MM.1S (cell line): ENCODE measurements around the gene QSOX1.

ENCODE experiments used
- DNase-seq: peaks from one replicate; pipeline ENCODE4 v3.0.0-alpha.2; 2015
- H2AFZ ChIP-seq: fragments of 300-600 bp; sonication (generic); 2 replicates; pipeline ENCODE4 v1.6.0; 2016; ENCODE audit warnings: antibody characterized with exemption, low read length
- H3F3A ChIP-seq: fragments of 300-600 bp; sonication (generic); 2 replicates; pipeline ENCODE4 v1.6.1; 2016; ENCODE audit warnings: mild to moderate bottlenecking, antibody characterized with exemption, low read length, moderate library complexity, mixed read lengths; ENCODE audit not compliant: insufficient read depth
- H3K27ac ChIP-seq: fragments of 300-600 bp; sonication (generic); 2 replicates; pipeline ENCODE4 v1.5.1; 2016; ENCODE audit warnings: mild to moderate bottlenecking, low read length
- H3K27me3 ChIP-seq: fragments of 300-600 bp; sonication (generic); replicated peaks from 2 replicates; pipeline ENCODE4 v1.6.0; 2016; ENCODE audit warnings: low read length; ENCODE audit not compliant: insufficient read depth
- H3K36me3 ChIP-seq: fragments of 300-600 bp; sonication (generic); replicated peaks from 2 replicates; pipeline ENCODE4 v1.6.1; 2016; ENCODE audit warnings: mild to moderate bottlenecking, low read length, mixed read lengths; ENCODE audit not compliant: insufficient read depth
- H3K4me1 ChIP-seq: fragments of 300-600 bp; sonication (generic); 2 replicates; pipeline ENCODE4 v1.6.1; 2016; ENCODE audit warnings: low read length, mixed read lengths
- H3K4me2 ChIP-seq: fragments of 300-600 bp; sonication (generic); 2 replicates; pipeline ENCODE4 v1.6.0; 2016; ENCODE audit warnings: low read depth, low read length
- H3K4me3 ChIP-seq: fragments of 300-600 bp; sonication (generic); 2 replicates; pipeline ENCODE4 v1.5.1; 2016; ENCODE audit warnings: low read length, mixed read lengths
- H3K79me2 ChIP-seq: fragments of 300-600 bp; sonication (generic); 2 replicates; pipeline ENCODE4 v1.6.1; 2016; ENCODE audit warnings: mixed run types, low read length, mixed read lengths
- H3K9ac ChIP-seq: fragments of 300-600 bp; sonication (generic); 2 replicates; pipeline ENCODE4 v1.6.1; 2016; ENCODE audit warnings: low read length, mixed read lengths
- H3K9me2 ChIP-seq: fragments of 300-600 bp; sonication (generic); replicated peaks from 2 replicates; pipeline ENCODE4 v1.6.1; 2016; ENCODE audit warnings: mild to moderate bottlenecking, low read length, mixed read lengths; ENCODE audit not compliant: insufficient read depth
- H3K9me3 ChIP-seq: fragments of 300-600 bp; sonication (generic); replicated peaks from 2 replicates; pipeline ENCODE4 v1.6.1; 2016; ENCODE audit warnings: mild to moderate bottlenecking, low read length, mixed read lengths; ENCODE audit not compliant: insufficient read depth
- H4K20me1 ChIP-seq: fragments of 300-600 bp; sonication (generic); 2 replicates; pipeline ENCODE4 v1.6.1; 2016; ENCODE audit warnings: mild to moderate bottlenecking, low read length, moderate library complexity, mixed read lengths; ENCODE audit not compliant: insufficient read depth
- EZH2 ChIP-seq: fragments of 300-600 bp; sonication (generic); optimal IDR thresholded peaks from 2 replicates; pipeline ENCODE3; 2017; ENCODE audit warnings: low read depth, mild to moderate bottlenecking, antibody characterized with exemption, low read length, mixed read lengths
- EZH2phosphoT487 ChIP-seq: fragments of 300-600 bp; sonication (generic); IDR thresholded peaks from 2 replicates; pipeline ENCODE4 v1.6.1; 2018; ENCODE audit warnings: antibody characterized with exemption, low read length
- TF ChIP-seq, protein P1 (sequence below): fragments of 300-600 bp; sonication (generic); IDR thresholded peaks from 2 replicates; pipeline ENCODE4 v1.5.1; 2016; ENCODE audit warnings: antibody characterized with exemption, low read length, mixed read lengths

Gene QSOX1

DNA sequence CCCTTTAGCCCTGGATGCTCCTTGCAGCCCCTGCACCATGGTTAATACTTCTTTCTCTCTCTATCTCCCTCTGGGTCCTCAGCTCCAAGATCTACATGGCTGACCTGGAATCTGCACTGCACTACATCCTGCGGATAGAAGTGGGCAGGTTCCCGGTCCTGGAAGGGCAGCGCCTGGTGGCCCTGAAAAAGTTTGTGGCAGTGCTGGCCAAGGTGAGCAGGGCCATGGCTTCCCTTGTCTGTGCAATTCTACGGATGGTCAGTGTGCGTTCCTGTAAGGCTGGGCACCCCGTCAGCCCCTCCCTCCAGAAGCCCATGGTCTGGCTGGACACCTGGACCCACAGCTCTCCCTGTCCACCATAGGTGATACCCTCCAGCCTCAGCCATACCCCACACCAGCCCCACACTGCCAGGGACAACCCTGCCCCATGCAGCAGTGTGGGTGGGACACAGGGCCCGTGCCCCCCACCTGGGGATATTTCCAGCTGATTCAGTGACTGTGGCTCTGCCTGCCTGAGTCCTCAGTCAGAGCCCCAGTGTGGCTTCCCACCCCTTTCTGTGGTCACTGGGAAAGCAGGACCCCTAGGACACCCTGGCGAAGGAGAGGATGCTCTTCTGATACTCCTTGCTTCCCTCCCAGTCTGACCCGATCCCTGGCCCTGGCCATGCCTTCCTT, 31.4 kb downstream of the QSOX1 start:
- no peaks in the 10 kb centered on the region for H3K36me3 ChIP-seq
- H3K27me3 ChIP-seq, result no peaks in the 10 kb centered on the region
- no peaks in the 10 kb centered on the region for H3K79me2 ChIP-seq
- no peak overlapping the region for H3K4me2 ChIP-seq
- no peak overlapping the region for H3K27ac ChIP-seq
- no peaks in the 10 kb centered on the region for H3F3A ChIP-seq
- no peaks in the 10 kb centered on the region for H3K9me3 ChIP-seq
- H3K4me1 ChIP-seq, result no peaks in the 10 kb centered on the region
- no peak overlapping the region for H3K4me3 ChIP-seq
- H4K20me1 ChIP-seq, result no peaks in the 10 kb centered on the region
- H3K9ac ChIP-seq, result no peak overlapping the region
- TF ChIP-seq, protein P1, sequence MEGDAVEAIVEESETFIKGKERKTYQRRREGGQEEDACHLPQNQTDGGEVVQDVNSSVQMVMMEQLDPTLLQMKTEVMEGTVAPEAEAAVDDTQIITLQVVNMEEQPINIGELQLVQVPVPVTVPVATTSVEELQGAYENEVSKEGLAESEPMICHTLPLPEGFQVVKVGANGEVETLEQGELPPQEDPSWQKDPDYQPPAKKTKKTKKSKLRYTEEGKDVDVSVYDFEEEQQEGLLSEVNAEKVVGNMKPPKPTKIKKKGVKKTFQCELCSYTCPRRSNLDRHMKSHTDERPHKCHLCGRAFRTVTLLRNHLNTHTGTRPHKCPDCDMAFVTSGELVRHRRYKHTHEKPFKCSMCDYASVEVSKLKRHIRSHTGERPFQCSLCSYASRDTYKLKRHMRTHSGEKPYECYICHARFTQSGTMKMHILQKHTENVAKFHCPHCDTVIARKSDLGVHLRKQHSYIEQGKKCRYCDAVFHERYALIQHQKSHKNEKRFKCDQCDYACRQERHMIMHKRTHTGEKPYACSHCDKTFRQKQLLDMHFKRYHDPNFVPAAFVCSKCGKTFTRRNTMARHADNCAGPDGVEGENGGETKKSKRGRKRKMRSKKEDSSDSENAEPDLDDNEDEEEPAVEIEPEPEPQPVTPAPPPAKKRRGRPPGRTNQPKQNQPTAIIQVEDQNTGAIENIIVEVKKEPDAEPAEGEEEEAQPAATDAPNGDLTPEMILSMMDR, result no peak
- TF ChIP-seq EZH2, result no peak
- no peak for TF ChIP-seq EZH2phosphoT487
- H2AFZ ChIP-seq, result no peak overlapping the region
- H3K9me2 ChIP-seq, result no peaks in the 10 kb centered on the region
- DNase-seq, result no peak

DNA sequence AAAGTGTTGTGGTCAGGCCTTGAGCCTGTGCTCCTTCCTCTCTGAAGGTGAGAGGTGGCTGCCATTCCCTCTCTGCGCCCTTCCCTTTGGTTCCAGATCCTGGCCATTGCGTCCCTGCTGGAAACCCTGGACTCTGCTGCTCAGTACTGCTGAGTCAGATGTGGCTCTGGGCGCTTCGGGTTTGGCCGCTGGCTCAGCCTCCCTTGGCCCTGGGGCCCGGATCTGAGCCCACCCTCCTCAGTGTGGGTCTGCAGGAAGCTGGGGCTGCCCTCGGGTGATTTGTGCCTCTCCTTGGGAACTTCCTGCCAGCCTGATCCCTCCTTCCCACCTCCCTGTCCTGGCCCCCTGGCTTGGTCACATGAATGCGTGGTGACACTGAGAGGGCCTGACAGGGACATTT, 32.2 kb downstream of the QSOX1 start:
- Histone ChIP-seq H3K9ac (no peak overlapping the region), H3K27ac (no peak overlapping the region), H2AFZ (no peak overlapping the region), H3K4me2 (no peak overlapping the region), H3K9me3 (no peaks in the 10 kb centered on the region), H3K79me2 (no peaks in the 10 kb centered on the region), H3K4me3 (no peak overlapping the region), H3K27me3 (no peaks in the 10 kb centered on the region), H3K36me3 (no peaks in the 10 kb centered on the region), H4K20me1 (no peaks in the 10 kb centered on the region), H3F3A (no peaks in the 10 kb centered on the region), H3K9me2 (no peaks in the 10 kb centered on the region), H3K4me1 (no peaks in the 10 kb centered on the region)
- TF ChIP-seq, protein P1, result no peak
- no peak for TF ChIP-seq EZH2
- TF ChIP-seq EZH2phosphoT487, result no peak
- no peak for DNase-seq

DNA sequence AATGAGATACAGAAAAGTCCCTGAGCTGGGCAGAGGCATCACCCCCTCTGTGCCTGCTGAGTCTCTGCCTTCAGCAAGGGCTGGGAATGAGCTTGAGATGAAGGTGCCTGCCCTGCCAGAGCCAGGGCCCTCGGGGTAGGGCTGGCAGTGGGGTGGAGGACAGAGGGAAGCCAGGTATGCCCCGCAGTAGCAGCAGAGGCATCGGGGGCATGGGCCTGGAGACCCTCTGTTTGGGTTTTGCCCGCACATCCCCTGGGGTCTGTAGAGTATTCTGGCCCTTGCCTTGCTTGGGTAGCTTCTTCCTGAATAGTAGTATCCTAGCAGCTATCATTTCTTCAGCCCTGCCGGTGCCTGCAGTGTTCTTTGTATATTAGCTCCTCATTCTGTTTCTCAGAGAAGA, 33.0 kb downstream of the QSOX1 start:
- DNase-seq, result no peak
- H3K27me3 ChIP-seq, result no peaks in the 10 kb centered on the region
- no peak overlapping the region for H3K4me2 ChIP-seq
- no peaks in the 10 kb centered on the region for H3K4me1 ChIP-seq
- no peak overlapping the region for H3K9ac ChIP-seq
- no peaks in the 10 kb centered on the region for H3F3A ChIP-seq
- no peak overlapping the region for H3K4me3 ChIP-seq
- H4K20me1 ChIP-seq, result no peaks in the 10 kb centered on the region
- no peaks in the 10 kb centered on the region for H3K36me3 ChIP-seq
- H3K79me2 ChIP-seq, result no peaks in the 10 kb centered on the region
- H3K27ac ChIP-seq, result no peak overlapping the region
- H3K9me3 ChIP-seq, result no peaks in the 10 kb centered on the region
- TF ChIP-seq EZH2 (no peak), EZH2phosphoT487 (no peak)
- TF ChIP-seq, protein P1, result no peak
- H3K9me2 ChIP-seq, result no peaks in the 10 kb centered on the region
- H2AFZ ChIP-seq, result no peak overlapping the region
